Activated CD4-positive, alpha-beta T cell treated with anti-CD3 and anti-CD28 coated beads, Interleukin-10, Interleukin-2, amounts not matched to agents 100 ng/mL and 50 ng/mL, durations not matched to agents 16 hours and 8 hours (primary cell): ENCODE results near the gene GIT2.

ENCODE experiments used
- DNase-seq: peaks from one replicate; pipeline ENCODE4 v3.0.0-alpha.2; 2020

Gene GIT2

DNA sequence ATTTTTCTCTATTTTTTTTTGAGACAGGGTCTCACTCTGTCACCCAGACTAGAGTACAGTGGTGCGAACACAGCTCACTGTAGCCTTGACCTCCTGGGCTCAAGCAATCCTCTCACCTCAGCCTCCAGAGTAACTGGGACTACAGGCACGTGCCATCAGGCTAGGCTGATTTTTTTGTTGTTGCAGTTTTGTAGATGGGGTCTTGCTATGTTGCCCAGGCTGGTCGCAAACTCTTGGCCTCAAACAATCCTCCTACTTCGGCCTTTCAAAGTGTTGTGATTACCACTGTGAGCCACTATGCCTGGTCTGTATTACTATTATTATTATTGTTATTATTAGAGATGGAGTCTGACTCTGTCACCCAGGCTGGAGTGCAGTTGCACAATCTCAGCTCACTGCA is 23.3 kb downstream of the GIT2 start:
- DNase-seq, result no peak

DNA sequence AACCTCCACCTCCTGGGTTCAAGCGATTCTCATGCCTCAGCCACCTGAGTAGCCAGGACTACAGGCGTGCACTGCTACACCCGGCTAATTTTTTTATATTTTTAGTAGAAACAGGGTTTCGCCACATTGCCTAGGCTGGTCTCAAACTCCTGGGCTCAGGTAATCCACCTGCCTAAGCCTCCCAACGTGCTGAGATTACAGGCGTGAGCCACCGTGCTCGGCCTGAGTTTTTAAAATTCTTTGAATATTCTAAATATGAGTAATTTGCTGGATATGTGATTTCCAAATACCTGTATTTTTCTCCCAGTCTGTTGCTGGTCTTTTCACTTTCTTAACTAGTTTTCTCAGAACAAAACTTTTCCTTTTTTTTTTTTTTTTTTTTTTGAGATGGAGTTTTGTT is 27.4 kb downstream of the GIT2 start:
- DNase-seq, result no peak

DNA sequence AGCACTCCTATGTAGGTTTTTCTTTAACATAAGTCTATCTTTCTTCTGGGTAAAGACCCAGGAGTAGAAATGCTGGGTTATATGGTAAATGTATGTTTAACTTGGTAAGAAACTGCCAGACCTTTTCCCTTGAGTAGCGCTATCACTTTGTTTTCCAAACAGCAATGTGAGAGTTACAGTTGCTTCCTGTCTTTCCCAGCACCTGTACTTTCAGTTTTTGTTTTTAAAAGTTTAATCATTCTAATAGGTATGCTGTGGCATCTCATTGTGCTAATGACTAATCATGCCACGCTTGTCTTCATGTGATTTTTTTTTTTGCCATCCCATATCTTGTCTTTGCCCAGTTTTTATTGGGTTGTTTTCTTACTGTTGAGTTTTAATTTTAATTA is 28.1 kb downstream of the GIT2 start:
- peak; percentile 58 for DNase-seq

DNA sequence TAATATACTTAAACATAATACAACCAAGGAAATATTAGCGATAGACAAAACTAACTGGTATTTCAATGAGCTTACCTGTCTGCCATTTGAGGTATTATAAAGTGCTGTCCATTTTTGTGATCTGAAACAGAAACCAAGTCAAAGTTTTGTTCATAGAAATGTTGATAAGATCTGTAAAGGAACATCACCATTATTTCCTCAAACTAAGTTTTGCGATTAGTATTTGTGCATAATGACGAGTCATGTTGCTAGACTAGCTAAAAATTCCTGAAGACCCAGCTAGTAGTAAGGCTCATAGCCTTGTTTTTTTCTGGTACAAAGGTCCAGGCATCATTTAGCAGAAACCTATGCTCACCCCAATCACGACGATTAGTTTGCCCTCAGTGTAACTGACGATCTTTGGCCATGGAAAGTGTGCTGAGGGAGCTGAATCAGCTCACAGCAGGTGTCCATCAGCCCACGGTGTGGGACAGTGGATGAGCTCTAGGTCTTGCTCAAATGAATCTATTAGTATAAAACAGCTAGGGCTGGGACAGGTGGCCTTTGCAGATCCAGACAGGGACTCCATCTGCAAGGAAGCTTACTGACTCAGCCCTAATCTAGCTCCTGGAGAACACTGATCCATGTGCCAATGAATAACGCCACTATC is 28.7 kb downstream of the GIT2 start:
- peak; percentile 39 for DNase-seq

DNA sequence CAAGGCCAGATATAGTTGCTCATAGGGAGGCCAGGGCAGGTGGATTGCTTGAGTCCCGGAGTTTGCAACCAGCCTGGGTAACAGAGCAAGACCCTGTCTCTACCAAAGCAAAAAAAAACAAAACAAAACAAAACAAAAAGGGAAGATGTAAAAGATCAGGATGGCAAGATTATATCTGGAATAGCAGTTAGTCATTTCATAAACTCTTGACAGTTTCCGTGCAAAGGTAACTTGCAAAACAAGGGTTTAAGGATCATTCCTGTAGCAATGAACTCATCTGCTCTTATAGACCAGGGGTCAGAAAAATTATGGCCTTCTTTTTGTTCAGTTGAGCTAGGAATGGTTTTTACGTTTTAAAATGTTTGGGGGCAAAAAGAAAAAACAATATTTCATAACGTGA is 29.6 kb downstream of the GIT2 start:
- DNase-seq, result no peak

DNA sequence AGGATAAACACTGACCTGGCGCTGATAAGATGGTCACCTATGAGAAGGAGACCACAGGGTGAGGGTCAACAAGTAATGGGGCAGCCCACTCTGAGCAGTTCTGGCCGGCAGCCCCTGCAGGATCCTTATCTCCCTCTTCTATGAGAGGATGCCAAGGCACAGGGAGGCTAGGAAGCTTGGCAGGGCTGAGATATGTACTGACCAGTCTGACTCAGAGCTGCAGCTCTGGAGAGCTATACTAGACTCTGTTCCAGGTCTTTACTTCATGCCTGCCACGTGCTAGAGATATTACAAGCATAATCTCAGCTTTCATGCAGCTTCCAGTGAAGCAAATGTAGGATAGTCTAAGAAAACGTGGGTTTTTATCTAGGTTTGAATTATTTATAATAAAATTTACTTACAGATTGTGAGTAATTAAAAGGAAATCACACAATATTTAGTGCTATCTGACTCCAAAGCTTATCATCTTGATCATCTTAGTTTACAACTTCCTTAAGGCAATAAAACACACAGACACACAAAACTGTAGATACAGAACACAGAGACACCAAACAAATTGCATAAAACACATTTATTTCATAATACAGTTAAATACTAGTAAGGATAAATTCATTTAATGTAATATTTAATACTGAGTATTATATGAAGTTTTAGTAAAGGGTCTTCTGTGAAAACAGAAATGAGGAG is 32.3 kb downstream of the GIT2 start:
- DNase-seq, result no peak

DNA sequence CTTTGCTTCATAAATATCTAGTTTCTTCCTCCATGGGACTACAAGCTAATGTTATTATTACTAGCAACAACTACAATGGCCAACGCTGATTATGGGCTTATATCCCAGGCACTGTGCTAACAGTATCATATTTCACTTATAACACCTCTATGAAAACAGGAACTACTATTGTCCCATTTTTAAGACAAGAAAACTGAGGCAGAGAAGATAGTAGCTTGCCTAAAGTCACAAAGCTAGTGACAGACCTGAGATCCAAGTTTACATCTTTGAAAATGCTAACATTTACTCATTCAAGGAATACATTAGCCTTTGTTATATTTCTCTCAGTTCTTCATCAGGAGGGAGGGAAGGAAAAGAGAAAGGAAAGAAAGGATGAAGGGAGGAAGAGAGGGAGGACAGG is 32.8 kb downstream of the GIT2 start:
- DNase-seq, result no peak

DNA sequence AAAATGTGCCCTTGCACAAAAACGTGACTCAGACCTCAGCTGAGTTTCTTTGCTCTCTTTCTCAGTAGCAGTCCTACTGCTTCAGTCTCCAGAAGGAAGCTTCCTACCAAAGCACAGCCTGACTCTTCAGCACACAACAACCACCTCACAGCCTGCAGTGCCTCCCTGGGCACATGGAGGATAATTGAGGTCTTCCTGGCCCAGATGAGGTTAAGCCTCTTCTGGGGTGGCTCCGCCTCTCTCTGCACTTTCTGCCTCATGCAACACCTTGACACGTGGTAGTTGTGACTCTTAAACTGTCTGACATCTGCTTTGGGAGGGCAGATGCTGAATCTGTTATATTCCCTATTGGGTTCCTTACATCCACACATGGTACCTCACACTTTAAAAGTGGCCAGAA is 33.8 kb downstream of the GIT2 start:
- DNase-seq, result peak; percentile 32

DNA sequence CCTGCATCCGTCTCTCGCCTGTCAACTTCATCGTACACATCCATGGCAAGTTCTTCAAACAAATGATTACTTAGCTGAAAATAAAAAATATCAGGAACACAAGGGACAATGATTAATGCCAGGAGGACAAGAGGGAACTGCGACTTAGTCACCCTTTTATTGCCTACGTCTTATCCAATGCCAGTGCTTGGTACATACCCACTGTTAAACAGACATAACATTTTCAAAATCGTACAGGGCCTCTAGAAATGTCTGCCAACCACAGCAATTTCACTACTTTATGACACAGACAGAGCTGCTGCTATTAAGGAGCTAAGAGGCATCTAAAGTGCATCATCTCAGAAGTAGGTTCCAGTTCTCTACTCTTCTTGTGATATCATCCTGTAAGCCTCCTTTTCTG is 34.6 kb downstream of the GIT2 start:
- no peak for DNase-seq

DNA sequence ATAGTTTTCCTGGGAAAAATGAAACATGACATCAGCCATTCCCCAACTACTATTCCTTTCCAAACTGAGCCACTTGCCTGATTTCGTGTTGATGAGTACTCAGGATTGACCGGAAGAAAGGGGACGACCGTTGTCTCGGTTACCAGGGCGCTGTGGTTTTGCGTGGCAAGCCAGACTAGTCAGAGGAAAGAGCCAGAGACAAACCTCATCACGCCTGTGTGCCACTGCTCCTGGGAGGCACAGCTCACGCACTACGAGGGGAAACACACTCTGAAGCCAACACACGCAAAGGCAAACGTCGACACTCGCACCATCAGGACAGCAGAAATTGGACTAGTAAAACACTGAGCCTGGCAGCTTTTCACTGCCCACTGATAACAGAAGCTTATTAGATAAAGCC is 35.0 kb downstream of the GIT2 start:
- DNase-seq, result no peak

DNA sequence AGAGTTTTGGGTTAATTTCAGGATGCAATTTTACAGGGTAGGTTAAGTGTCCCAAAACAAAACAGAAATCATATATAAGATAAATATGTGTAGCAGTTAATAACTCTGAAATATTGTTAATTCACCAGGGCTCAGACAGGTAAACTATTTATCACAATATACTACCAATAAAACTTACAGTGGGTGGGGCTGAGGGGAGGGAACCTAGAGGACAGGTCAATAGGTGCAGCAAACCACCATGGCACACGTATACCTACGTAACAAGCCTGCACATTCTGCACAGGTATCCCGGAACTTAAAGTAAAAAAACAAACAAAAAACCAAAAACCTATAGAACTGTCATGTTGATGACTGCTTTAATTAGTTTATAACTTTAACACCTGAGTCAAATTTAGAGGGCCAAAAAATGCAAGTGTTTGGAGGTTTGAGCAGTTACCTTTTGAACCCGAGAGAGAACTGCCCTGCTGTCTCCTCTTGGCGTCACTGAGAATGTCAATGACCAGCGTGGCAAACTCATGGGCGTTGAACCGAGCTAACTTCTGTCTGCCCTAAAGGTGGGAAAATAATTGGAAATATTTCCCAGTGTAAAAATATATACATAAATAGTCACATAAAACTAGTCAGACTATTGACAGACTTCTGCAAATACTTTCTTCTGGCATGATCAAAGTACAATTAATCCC is 36.6 kb downstream of the GIT2 start:
- no peak for DNase-seq

DNA sequence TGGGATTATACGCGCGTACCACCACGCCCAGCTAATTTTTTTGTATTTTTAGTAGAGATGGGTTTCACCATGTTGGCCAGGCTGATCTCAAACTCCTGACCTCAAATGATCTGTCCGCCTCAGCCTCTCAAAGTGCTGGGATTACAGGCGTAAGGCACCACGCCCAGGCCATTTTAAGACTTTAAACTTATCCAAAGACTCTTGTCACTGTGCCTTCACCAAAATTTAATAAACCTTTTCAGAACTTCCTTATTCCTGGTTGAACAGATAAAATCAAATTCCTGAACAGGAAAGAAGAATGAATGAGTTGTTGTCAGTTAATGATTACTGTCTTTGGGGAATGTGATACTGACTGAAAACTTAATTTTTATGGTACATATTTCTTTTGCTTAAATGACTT is 37.8 kb downstream of the GIT2 start:
- no peak for DNase-seq

DNA sequence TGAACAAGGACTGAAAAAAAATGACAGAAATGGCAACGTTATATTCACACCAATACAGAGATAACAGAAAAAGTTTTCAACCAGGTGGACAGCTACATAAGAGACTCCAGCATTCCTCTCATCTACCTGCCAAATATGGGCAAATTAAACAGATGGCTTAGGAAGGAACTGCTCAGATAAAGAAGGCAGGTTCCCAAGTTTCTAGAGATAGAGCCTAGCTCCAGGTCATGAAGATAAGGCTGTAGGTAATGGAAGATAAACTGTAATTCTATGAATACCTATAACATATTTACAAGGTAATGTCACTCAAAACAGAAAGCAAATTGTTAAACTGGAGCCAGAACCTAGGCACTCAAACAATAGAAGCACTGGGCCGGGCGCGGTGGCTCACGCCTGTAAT is 42.5 kb downstream of the GIT2 start:
- DNase-seq, result no peak

DNA sequence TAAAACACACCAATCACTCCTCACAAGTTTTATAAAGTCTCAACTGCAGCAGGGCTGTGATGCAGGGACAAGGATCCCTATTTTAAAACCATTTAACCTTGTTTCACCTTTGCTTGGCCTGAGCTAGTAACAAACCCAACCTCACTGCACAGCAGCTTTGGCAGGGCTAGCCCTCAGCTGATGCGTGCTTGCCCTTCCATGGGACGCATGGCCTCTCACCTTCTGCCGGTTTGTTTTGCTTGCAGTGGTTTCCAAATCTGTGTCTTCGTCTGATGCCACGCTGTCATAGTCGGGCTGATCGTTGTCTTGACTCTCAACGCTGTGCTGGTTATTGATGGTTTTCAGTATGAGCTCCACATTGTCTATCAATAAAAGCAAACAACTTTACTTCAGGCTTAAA is 43.3 kb downstream of the GIT2 start:
- DNase-seq, result no peak

DNA sequence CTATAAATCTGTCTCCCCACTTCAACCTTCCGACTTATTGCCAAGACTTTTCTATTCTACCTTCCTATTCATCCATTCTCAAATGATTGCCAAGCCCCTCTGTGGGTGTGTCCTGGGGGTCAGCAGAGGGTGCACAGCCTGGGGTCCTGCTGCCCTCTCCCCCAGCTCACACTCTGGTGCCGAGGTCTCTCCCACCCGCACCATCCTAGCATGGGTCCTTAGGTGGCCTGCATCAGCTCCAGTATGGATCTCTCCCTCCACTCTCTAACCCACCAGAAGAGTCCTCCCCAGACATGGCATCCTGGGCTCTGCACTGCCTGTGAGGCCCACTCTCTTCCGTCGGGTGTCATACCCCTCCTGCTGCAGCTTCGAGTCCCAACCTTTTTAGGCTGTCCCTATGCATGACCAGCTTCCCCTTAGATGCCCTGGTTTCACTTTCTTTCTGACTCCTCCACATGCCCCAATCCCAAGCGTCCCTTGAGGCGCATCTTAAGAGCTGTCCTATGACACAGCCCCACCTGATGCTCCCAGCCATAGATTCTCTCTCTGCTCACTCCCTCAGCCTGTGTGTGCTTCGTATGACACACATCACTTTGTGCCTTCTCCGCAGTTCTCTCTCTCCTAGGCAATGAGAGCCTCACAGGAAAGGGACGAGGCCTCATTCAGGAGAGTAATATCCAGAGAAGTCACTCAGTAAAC is 43.9 kb downstream of the GIT2 start:
- peak; percentile 30 for DNase-seq

DNA sequence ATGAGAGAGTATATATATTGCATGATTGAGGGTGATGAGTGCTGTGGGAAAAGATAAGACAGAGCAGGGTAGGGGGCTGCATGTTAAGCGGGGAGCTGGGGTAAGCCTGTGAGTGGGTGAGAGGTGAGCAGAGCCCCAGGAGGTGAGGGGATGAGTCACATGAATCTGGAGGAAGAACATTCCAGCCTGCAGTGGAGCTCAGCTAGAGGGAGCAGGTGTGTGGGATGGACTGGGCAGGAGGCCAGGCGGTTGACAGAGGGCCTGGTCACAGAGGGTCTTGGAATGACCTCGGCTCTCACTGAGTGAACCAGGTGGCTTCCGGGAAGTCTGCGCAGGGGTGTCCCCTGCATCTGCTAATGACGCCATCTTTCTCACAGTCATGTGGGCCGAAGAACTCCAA is 44.4 kb downstream of the GIT2 start:
- no peak for DNase-seq

DNA sequence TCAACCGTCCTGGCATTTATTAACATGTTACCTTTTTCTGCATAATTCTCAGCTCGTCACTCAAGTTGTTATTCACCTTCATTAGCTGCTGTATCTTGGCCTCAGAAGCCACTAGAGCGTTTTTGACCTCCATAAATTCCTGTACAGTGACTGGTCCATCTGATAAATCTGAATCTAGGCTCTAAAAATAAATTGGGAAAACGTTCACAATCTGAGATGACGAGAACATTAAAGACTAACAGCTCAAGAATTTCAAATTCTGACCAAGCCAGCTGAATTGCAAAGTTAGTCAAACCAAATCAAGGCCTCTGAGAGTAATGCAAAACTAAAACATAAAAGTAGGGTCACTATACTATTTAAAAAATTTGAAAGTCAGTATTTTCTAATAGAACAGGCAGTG is 45.0 kb downstream of the GIT2 start:
- no peak for DNase-seq

DNA sequence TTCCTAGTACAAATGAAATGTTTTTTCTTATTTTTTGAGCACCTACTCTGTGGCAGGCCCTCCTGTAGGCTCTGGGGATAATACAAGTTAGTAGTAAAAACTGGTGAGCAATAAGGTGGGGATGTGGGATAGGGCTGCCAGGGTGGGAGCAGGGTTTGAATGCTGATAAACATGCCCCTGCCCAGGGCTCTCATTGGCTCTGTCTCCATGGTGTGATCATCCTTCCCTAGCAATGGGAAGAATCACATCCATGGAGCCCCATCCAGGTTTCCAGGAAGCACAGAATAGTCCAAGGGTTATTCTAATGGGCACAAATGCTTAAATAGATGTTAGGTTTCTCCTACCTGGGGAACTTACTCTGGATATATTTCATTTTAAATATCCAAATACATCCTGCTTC is 45.5 kb downstream of the GIT2 start:
- no peak for DNase-seq

DNA sequence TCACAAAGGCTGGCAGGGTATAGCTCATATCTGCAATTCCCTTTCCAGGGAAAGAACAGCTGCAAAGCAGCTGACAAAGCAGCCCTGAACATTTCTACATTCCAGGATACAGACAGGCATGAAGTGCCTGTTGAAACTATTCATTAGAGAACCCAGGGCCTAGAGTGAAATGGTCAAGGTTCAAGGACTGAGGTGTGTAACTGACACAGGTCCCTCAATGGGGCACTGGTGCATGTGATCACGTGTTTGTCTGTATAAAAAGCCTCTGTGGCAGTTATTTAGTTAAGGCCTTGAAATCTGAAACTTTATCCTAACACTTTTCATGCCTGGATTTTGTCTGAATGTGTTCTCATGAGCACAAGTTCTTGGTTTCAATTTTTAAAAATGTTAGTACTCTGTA is 47.1 kb downstream of the GIT2 start:
- no peak for DNase-seq

DNA sequence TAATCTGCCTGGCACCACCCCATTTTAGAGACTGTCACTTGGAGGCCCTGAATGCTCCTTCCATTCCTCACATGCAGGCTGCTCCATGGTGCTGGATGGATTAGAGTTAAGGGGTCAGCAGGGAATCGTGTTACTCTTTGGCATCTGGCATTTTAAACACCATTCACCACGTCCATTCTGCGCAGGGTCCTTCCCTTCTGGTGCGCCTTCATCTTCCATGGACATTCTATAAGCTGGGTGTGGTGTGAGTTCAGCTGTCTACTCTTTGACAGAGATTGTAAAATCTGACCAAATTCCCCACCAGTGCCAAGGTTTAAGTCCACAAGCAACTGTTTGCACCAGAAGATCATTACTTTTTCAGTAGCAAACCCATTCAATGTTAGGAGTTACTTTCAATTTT is 47.8 kb downstream of the GIT2 start:
- no peak for DNase-seq

DNA sequence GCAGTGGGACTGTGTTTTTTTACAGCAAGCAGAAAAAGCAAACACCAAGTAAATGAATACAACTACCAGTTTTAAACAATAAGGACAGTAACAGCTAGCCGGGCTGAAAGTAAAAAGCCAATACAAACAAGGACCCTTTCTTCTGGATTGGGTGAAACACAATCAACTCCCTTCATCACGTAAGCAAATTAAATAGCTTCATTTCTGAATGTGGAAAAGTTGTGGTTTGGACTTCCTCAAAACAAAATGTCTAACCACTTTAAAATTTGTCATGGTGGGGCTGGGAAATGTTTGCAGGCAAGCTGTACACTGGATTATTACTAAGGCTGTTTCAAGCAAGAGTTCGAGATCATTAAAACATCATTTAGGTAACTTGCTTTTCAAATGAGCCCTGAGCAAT is 48.6 kb downstream of the GIT2 start:
- DNase-seq, result no peak

DNA sequence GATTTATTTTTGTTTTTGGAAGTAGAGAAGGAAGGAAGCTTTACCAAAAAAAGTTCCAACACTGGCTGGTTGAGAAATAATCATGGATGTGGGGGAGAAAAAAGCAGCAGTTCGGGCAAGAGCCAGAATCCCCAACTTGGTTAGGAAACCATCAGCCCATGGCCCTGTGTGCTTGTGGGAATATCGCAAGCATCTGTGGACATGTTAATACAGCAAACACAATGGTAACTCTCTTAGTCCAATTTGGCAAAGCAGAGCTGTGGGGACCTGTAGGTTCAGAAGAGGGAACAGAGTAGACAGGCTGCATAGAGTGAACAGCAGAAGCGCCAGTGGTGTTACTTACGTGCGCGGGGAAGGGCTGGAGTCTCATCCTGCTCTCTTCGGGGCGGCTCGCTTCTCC is 49.3 kb downstream of the GIT2 start:
- no peak for DNase-seq

DNA sequence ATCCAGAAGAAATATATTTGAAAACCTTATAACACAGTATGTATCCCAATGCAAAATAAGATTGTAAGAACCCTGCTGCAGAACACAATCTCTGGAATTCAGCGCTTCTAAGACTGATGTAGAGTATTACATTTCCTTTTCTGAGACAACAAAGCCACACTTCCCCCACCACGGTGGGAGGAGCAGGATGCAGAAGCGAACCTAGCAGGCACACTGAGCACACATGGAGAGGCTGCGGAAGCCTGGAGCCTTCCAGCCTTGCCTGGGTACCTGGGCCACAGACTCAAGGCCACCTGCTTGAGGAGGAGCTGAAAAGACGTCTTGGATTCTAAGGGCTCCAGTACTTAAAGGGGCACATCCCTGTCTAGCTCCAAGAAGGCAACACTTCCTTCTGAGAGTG is 49.7 kb downstream of the GIT2 start:
- DNase-seq, result no peak
